GM19023 (cell line): Measurements from ENCODE around the gene SLFN12L.
A peak's percentile ranks its signal among the peaks of the same experiment; 100 is the strongest.
"Not testable (repeated sequence)": the region's sequence is repeated elsewhere in the genome, so short reads cannot be mapped to it uniquely, and the experiment has no call there.

Experiments
- ATAC-seq: cut with Tn5 transposase; IDR thresholded peaks from one replicate; pipeline ENCODE4 v1.9.1; 2021; ENCODE audit warnings: mild to moderate bottlenecking, moderate library complexity; ENCODE audit not compliant: unreplicated experiment

SLFN12L gene

GRCh38 chr17:35537601-35538141 lies at the start of gene SLFN12L:
Gene SLFN12L, minus strand, starts transcription at chr17:35537678. Its CDS starts 15,314 bp downstream, at chr17:35522364.
- no peak for ATAC-seq

GRCh38 chr17:35586569-35587073 lies 49.1 kb upstream of the SLFN12L start:
- ATAC-seq, result no peak

DNA sequence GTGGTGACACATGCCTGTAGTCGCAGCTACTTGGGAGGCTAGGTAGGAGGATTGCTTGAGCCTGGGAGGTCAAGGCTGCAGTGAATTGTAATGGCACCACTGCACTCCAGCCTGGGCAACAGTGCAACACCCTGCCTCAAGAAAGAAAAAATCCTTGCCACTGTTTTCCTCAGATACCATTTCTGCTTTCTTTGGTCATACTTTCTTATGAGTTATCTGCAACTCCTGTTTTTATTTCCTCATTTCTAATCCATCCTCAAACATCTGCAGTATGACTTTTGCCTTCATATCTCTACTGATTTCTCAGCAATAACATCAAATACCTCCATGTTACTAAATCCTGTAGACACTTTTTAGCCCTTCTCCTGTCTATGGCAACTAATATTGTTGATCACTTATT lies 46.6 kb upstream of the SLFN12L start:
- no peak for ATAC-seq

DNA sequence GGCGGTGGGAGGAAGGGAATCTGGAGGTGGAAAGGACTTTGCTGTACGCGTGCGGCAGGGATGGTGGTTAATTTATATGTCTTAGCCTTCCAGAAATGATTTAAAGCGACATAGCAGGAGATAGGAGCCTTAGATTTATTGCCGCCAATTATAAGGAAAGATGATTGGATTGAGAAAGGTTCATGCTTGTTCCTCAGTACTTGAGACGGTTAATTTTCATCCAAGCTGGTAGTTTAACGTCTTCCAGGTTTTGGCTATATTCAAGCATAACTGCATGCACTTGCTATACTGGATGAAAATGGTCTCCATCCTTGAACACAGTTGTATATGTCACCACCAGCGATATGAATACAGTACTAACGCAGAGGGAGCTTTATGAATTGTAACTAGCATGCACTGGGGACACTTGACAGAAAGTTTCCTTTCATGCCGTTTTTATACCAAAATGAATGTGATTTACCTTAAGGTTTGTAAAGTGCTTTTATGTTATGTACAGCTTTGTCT lies 41.5 kb upstream of the SLFN12L start:
- ATAC-seq, result no peak

GRCh38 chr17:35578197-35578928 lies 40.9 kb upstream of the SLFN12L start, which contains the start of gene PEX12:
Gene PEX12, minus strand, starts transcription at chr17:35578571. Its CDS starts 550 bp downstream, at chr17:35578021.
- peak; percentile 90 for ATAC-seq

GRCh38 chr17:35577830-35578196 lies 40.3 kb upstream of the SLFN12L start:
- no peak for ATAC-seq

- no peak for ATAC-seq
Measured at GRCh38 chr17:35575759-35576158, 38.3 kb upstream of the SLFN12L start.

- ATAC-seq, result no peak
Measured at GRCh38 chr17:35569405-35569804, 31.9 kb upstream of the SLFN12L start.

DNA sequence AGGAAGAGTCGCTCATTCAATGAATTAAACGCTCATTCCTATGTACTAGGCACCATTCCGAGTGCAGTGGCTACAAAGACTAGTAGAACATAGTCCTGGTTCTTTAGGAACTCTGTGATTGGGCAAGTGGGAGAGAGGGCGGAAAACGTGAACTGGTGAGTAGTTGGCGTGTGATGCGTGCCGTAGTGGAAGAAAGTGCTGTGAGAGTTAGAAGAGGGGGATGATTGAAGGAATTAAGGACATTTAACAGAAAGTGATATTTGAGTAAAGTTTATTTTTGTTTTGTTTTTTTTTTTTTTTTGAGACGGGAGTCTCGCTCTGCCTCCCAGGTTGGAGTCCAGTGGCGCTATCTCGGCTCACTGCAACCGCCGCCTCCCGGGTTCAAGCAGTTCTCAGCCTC lies 31.1 kb upstream of the SLFN12L start:
- no peak for ATAC-seq

DNA sequence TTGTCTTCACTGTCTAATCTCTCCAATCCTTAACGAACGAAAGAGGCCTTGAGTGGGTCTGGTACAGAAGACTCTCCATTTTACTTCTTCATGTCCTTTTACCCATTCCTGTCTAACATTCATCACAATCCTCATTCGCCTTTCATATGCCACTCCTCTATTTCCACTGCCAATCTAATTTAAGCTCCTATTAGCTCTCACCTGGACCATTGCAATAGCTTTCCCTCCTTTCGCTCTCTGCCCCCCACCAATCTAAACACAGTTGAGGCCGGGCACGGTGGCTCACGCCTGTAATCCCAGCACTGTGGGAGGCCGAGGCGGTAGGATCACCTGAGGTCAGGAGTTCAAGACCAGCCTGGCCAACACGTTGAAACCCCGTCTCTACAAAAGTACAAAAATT lies 29.5 kb upstream of the SLFN12L start:
- no peak for ATAC-seq

GRCh38 chr17:35563181-35563580 lies 25.7 kb upstream of the SLFN12L start:
- not testable (repeated sequence) for ATAC-seq

DNA sequence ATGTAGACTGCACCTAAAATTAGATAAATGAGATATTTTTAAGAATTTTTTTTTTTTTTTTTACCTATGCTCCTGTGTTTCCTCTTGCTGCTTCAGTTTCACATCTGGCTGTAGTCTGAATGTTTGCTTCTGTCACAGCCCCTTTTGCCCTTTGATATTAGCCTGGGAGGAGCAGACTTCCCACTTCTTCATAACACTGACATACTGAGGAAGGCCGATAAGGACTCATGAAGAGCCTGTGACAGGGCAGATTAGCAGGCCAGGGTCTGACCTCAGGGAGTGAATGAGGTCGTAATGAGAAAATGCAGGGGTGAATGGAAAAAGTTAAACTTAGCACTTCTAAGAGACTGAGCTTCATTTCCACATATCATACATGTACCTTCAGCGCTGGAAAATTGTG lies 23.2 kb upstream of the SLFN12L start, which contains the start of gene SLFN14:
SLFN14 (minus strand) TSS at position 117 of the 400 bp plus-strand sequence. CDS start 2,757 bp downstream, outside the sequence.
- no peak for ATAC-seq

GRCh38 chr17:35559495-35560210 lies 22.2 kb upstream of the SLFN12L start:
- ATAC-seq, result no peak

- no peak for ATAC-seq
Measured at GRCh38 chr17:35557353-35557752, 19.9 kb upstream of the SLFN12L start.

GRCh38 chr17:35555691-35556090 lies 18.2 kb upstream of the SLFN12L start:
- no peak for ATAC-seq

- no peak for ATAC-seq
Measured at GRCh38 chr17:35554668-35555067, 17.2 kb upstream of the SLFN12L start.

GRCh38 chr17:35553310-35553709 lies 15.8 kb upstream of the SLFN12L start:
- no peak for ATAC-seq

GRCh38 chr17:35548978-35549377 lies 11.5 kb upstream of the SLFN12L start:
- no peak for ATAC-seq

DNA sequence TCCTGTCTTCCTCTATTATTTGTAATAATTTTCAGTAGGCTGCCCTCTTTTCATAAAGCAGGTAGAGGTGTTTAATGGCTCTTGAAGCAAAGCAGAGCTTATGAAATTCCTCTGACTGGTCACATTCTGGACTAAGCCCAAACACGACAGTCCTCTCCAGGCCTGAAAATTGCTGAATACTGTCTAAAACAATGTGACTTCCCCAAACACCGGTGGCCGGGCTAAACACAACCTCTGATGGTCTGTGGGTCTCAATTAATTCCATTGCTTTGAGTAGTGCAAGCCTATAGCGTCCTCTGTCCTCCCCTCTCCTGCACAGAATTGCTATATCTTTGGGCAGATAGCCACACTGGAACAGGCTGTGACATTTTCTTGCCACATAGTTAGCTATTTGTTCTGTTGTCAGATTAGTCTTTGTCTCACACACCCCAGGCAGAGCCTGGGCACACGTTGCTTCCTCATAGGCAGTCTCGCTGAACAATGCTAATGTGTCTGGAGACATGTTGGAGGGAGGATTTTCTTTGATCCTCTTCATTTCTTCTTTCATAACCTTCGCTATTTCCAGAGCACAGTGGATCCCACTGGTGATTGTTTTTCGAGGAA lies 10.8 kb upstream of the SLFN12L start:
- no peak for ATAC-seq

- no peak for ATAC-seq
Measured at GRCh38 chr17:35546487-35546886, 9.0 kb upstream of the SLFN12L start.

- ATAC-seq, result no peak
Measured at GRCh38 chr17:35545150-35545549, 7.7 kb upstream of the SLFN12L start.
